ENCODE data around the gene FOCAD. TPM values are rescaled to one million over a fixed set of nuclear protein-coding genes. Genes with fewer than 3 reads are reported as not detected.

FOCAD gene
- total RNA-seq, 1 donor from 2014 or later: 57.2 TPM

DNA sequence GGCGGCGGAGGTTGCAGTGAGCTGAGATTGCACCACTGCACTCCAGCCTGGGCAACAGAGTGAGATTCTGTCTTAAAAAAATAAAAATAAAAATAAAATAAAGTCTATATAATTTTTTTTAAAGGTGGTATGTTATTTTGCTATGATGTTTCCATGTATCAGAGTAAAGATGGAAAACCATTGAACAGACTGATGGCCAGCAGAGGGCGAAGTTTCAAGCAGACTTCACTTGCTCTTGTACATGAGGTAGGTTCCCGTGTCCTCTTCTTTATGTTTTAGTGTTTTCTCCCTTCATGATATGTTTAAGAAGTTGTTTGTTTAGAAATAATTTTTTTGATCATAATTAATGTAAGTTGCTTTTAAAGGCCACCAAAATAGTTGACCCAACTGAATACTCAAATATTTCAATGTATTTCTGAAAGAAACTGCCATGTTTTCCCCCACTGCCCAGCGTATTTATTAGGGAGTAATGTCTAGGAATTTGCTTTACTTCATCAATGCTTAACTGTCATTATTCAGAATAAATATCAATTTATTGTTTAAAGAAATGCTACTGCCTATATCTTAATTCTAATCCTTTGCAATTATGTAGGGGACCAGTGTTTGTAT, 201.0 kb downstream of the FOCAD start:
- peak; percentile 58 for DNase-seq (ENCODE audit: low spot score)
- TF ChIP-seq, protein P1, sequence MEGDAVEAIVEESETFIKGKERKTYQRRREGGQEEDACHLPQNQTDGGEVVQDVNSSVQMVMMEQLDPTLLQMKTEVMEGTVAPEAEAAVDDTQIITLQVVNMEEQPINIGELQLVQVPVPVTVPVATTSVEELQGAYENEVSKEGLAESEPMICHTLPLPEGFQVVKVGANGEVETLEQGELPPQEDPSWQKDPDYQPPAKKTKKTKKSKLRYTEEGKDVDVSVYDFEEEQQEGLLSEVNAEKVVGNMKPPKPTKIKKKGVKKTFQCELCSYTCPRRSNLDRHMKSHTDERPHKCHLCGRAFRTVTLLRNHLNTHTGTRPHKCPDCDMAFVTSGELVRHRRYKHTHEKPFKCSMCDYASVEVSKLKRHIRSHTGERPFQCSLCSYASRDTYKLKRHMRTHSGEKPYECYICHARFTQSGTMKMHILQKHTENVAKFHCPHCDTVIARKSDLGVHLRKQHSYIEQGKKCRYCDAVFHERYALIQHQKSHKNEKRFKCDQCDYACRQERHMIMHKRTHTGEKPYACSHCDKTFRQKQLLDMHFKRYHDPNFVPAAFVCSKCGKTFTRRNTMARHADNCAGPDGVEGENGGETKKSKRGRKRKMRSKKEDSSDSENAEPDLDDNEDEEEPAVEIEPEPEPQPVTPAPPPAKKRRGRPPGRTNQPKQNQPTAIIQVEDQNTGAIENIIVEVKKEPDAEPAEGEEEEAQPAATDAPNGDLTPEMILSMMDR (IDR thresholded peaks at IDR 0.05; ENCODE audit: unreplicated experiment): peak; percentile 71
- Mint-ChIP-seq H3K9me3 (ENCODE audit: unreplicated experiment) (no peaks in the 10 kb centered on the region), H3K27ac (ENCODE audit: unreplicated experiment) (no peak overlapping the region), H3K36me3 (ENCODE audit: low read depth, unreplicated experiment) (peaks cover 4% of the 10 kb centered on the region), H3K4me3 (ENCODE audit: unreplicated experiment) (no peak overlapping the region), H3K27me3 (ENCODE audit: unreplicated experiment) (no peaks in the 10 kb centered on the region), H3K4me1 (ENCODE audit: unreplicated experiment) (no peaks in the 10 kb centered on the region)

DNA sequence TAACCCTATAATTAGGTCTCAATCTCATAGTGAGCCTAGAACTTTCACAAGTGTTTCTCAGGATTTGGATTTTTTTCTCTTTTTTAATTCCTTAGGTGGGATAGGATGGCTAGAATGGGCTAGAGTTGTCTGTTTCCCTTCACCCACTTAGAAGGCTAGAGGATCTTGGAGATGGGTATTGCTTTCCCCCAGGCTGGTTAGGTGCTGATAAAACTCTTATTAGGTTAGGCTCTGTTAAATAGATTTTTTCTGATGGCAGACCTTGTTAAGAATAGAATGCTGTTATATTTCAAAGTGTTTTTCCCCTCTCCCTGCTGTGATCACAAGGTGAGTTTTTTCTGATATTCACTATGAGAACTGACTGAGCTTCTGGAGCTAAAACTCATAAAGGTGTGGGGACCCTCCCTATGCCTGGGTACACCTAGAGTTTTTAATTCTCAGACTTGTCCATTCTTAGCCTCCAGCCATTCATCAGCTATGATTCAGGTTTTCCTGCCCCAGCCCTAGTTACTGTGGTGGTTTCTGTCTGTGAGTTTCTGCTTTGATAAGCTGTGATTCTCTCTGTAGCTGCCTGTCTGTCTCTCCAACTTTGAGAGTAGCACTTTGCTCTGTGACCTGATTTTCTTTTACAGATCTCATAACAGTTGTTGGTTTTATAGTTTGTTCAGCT, 215.0 kb downstream of the FOCAD start:
- TF ChIP-seq, protein P1 (IDR thresholded peaks at IDR 0.05; ENCODE audit: unreplicated experiment): no peak
- H3K9me3 Mint-ChIP-seq (ENCODE audit: unreplicated experiment): no peaks in the 10 kb centered on the region
- H3K4me1 Mint-ChIP-seq (ENCODE audit: unreplicated experiment): peaks cover 8% of the 10 kb centered on the region
- peaks cover 1% of the 10 kb centered on the region for H3K27me3 Mint-ChIP-seq (ENCODE audit: unreplicated experiment)
- no peak overlapping the region for H3K4me3 Mint-ChIP-seq (ENCODE audit: unreplicated experiment)
- DNase-seq (ENCODE audit: low spot score): no peak
- H3K36me3 Mint-ChIP-seq (ENCODE audit: low read depth, unreplicated experiment): no peaks in the 10 kb centered on the region
- H3K27ac Mint-ChIP-seq (ENCODE audit: unreplicated experiment): no peak overlapping the region

DNA sequence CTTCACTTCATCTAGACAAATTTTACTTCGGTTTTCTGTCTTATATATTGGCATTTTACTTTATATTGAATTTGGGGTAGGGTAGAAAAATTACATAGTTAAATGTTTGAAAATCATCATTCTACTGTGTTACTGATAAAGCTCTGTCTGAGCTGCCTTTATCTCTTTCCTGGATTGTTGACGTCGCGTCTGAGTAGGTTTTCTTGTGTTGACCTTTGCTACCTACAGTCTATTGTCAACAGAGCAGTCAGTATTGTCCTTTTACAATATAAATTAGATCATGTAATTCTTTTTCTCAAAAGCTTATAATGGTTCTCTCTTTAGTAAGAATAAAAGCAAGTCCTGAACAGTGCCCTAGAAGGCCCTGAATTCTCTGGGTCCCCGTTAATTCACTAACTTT, 219.2 kb downstream of the FOCAD start:
- H3K4me3 Mint-ChIP-seq (ENCODE audit: unreplicated experiment): no peak overlapping the region
- peaks cover 8% of the 10 kb centered on the region for H3K4me1 Mint-ChIP-seq (ENCODE audit: unreplicated experiment)
- H3K36me3 Mint-ChIP-seq (ENCODE audit: low read depth, unreplicated experiment): no peaks in the 10 kb centered on the region
- TF ChIP-seq, protein P1 (IDR thresholded peaks at IDR 0.05; ENCODE audit: unreplicated experiment): no peak
- no peak for DNase-seq (ENCODE audit: low spot score)
- H3K9me3 Mint-ChIP-seq (ENCODE audit: unreplicated experiment): no peaks in the 10 kb centered on the region
- H3K27me3 Mint-ChIP-seq (ENCODE audit: unreplicated experiment): peaks cover 1% of the 10 kb centered on the region
- no peak overlapping the region for H3K27ac Mint-ChIP-seq (ENCODE audit: unreplicated experiment)

- no peak for DNase-seq (ENCODE audit: low spot score)
- Mint-ChIP-seq H3K9me3 (ENCODE audit: unreplicated experiment) (no peaks in the 10 kb centered on the region), H3K4me1 (ENCODE audit: unreplicated experiment) (peaks cover 2% of the 10 kb centered on the region), H3K27me3 (ENCODE audit: unreplicated experiment) (no peaks in the 10 kb centered on the region), H3K4me3 (ENCODE audit: unreplicated experiment) (no peak overlapping the region), H3K36me3 (ENCODE audit: low read depth, unreplicated experiment) (no peaks in the 10 kb centered on the region), H3K27ac (ENCODE audit: unreplicated experiment) (no peak overlapping the region)
- TF ChIP-seq, protein P1 (IDR thresholded peaks at IDR 0.05; ENCODE audit: unreplicated experiment): no peak
Observed at GRCh38 chr9:20904995-20905394, 220.9 kb downstream of the FOCAD start.

DNA sequence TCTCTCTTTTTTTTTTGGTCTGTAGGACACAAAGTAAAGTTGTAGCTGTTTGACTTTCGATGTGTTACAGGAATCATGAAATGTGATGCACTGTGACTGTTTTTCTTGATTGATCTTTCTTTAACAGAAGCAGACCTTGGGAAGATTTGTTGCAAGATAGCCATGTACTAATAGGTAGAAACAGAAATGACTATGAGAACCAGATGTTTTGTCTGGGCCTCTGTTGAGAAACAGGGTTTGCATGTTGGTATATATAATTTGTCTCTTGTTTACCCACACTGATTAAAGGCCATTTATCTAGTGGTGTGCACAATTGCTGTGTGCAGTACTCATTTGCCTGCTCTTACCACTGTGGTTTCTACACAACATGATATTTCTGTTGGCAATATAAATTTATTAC, 222.3 kb downstream of the FOCAD start:
- H3K27me3 Mint-ChIP-seq (ENCODE audit: unreplicated experiment): no peaks in the 10 kb centered on the region
- H3K4me1 Mint-ChIP-seq (ENCODE audit: unreplicated experiment): no peaks in the 10 kb centered on the region
- no peak for DNase-seq (ENCODE audit: low spot score)
- H3K9me3 Mint-ChIP-seq (ENCODE audit: unreplicated experiment): no peaks in the 10 kb centered on the region
- no peak overlapping the region for H3K27ac Mint-ChIP-seq (ENCODE audit: unreplicated experiment)
- H3K4me3 Mint-ChIP-seq (ENCODE audit: unreplicated experiment): no peak overlapping the region
- H3K36me3 Mint-ChIP-seq (ENCODE audit: low read depth, unreplicated experiment): no peaks in the 10 kb centered on the region
- TF ChIP-seq, protein P1 (IDR thresholded peaks at IDR 0.05; ENCODE audit: unreplicated experiment): no peak

All from endothelial cell (in vitro differentiated cells).